Measurements from ENCODE around the gene WASHC4. TPM values are rescaled to one million over a fixed set of nuclear protein-coding genes. Genes with fewer than 3 reads are reported as not detected.

WASHC4 gene
- polyA plus RNA-seq, 2 of the 4 experiments (the other 2 are of a cell fraction): 26.5 to 67.6 TPM

GRCh38 chr12:105072888-105073488, 34.5 kb upstream of the WASHC4 start:
- Histone ChIP-seq H3K27ac (no peak overlapping the region), H3K4me1 (no peaks in the 10 kb centered on the region), H3K9me3 (no peaks in the 10 kb centered on the region), H3K4me2 (no peak overlapping the region), H3K4me3 (no peak overlapping the region)
- ATAC-seq (no peak), FAIRE-seq (no peak), DNase-seq (ENCODE audit: low read depth in 1 of 2, low spot score in 1 of 2) (no peak)
- ChIA-PET POLR2A (no interaction called here), CTCF (interaction anchor here (1.3 to 1.7 kb wide), 3 partner anchors 8 to 691 kb away, joined by 3 to 6 read pairs (median 4); no protein-coding TSS in a partner anchor)
- 89% methylated on average over 6 of the region's 6 CpGs for WGBS (ENCODE audit: missing lambda C conversion rate)
- TF ChIP-seq CHD2 (IDR thresholded peaks at IDR 0.05; ENCODE audit: low read length, partially characterized antibody) (no peak), JUNB (IDR thresholded peaks at IDR 0.05) (no peak), REST (IDR thresholded peaks at IDR 0.05) (no peak), HMGXB4 (CRISPR knock-in tag; IDR thresholded peaks at IDR 0.05; ENCODE audit: borderline replicate concordance) (no peak), TFCP2L1 (CRISPR knock-in tag; IDR thresholded peaks at IDR 0.05) (no peak), CEBPB (IDR thresholded peaks at IDR 0.05) (no peak), PBX3 (IDR thresholded peaks at IDR 0.05) (no peak), CTCF (IDR thresholded peaks at IDR 0.05) (no peak), RFX5 (IDR thresholded peaks at IDR 0.05) (no peak), PHF8 (IDR thresholded peaks at IDR 0.05; ENCODE audit: borderline replicate concordance, low read depth) (no peak), ZNF302 (CRISPR knock-in tag; IDR thresholded peaks at IDR 0.05) (no peak), POLR2A (IDR thresholded peaks at IDR 0.05; ENCODE audit: low read length) (no peak), MAX (IDR thresholded peaks at IDR 0.05) (no peak), KDM1A (IDR thresholded peaks at IDR 0.05; ENCODE audit: low read depth) (no peak), E2F6 (IDR thresholded peaks at IDR 0.05; ENCODE audit: borderline replicate concordance, low read depth) (no peak), NPAS2 (CRISPR knock-in tag; IDR thresholded peaks at IDR 0.05; ENCODE audit: borderline replicate concordance) (no peak), BCL3 (IDR thresholded peaks at IDR 0.05) (no peak), HES2 (IDR thresholded peaks at IDR 0.05) (no peak), HOXB13 (CRISPR knock-in tag; IDR thresholded peaks at IDR 0.05; ENCODE audit: low read depth) (no peak)
